HG03135 (cell line): ENCODE data around the gene PEAK1.
A peak's percentile ranks its signal among the peaks of the same experiment; 100 is the strongest.

Experiments used
- ATAC-seq: cut with Tn5 transposase; IDR thresholded peaks from one replicate; pipeline ENCODE4 v1.9.1; 2021; ENCODE audit warnings: mild to moderate bottlenecking, moderate library complexity; ENCODE audit not compliant: unreplicated experiment

PEAK1 gene, protein sequence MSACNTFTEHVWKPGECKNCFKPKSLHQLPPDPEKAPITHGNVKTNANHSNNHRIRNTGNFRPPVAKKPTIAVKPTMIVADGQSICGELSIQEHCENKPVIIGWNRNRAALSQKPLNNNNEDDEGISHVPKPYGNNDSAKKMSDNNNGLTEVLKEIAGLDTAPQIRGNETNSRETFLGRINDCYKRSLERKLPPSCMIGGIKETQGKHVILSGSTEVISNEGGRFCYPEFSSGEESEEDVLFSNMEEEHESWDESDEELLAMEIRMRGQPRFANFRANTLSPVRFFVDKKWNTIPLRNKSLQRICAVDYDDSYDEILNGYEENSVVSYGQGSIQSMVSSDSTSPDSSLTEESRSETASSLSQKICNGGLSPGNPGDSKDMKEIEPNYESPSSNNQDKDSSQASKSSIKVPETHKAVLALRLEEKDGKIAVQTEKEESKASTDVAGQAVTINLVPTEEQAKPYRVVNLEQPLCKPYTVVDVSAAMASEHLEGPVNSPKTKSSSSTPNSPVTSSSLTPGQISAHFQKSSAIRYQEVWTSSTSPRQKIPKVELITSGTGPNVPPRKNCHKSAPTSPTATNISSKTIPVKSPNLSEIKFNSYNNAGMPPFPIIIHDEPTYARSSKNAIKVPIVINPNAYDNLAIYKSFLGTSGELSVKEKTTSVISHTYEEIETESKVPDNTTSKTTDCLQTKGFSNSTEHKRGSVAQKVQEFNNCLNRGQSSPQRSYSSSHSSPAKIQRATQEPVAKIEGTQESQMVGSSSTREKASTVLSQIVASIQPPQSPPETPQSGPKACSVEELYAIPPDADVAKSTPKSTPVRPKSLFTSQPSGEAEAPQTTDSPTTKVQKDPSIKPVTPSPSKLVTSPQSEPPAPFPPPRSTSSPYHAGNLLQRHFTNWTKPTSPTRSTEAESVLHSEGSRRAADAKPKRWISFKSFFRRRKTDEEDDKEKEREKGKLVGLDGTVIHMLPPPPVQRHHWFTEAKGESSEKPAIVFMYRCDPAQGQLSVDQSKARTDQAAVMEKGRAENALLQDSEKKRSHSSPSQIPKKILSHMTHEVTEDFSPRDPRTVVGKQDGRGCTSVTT (N-terminal part only)

DNA sequence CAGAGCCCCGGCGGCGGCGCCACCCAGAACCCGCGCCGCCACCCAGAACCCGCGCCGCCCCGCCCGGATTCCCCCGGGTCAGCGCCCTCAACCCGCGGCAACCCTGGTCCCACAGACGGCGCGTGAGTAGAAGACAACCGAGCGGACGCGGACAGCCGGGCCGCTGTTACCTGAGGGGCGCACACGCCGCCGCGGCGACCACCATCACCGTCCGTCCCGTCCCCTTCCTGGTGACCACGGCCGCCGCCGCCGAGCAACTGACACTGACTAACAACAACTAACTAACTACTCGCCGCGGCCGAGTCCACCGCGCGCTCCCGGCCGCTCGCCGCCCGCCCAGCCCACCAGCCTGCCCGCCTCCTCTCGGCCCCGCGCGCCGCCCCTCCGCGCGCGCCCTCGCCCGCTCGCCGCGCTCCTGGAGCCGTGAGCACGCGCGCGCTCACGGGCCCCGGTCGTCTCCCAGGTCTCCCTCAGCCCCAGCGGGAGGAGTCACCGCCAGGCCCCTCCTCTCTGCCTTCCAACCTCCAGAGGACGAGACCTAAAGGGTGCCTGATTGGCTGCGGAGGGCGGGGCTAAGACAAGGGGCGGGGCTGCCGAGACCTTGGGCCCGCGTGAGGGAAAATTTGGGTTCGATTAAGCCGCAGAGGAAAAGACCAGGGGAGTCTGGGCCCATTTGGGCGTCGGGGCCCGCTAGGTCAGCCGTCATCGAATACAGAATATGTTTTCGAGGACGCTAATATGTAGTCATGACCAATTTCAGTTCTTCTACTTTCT is at the start of gene PEAK1:
Gene PEAK1 (minus strand): TSS at position 269 of the 774 bp plus-strand sequence. CDS start 238,178 bp downstream, outside the sequence.
- ATAC-seq: peak; percentile 89

DNA sequence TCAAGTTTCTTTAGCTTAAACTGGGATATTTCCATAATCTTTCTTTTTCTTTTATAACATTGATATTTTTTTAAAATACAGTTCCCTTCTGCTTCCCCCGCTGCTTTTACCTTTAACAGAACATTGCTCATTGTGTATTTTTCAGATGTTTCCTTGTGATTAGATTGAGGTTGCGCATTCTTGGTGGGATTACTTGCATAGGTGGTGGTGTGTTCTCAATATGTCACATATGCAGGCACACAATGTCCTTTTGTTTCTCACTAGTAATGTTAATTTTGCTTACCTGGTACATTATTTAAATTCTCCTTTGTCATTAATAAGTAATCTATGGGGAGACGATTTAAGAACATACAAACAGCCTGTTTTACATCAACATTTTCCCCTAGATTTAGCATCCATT is 49.0 kb upstream of the PEAK1 start:
- no peak for ATAC-seq

DNA sequence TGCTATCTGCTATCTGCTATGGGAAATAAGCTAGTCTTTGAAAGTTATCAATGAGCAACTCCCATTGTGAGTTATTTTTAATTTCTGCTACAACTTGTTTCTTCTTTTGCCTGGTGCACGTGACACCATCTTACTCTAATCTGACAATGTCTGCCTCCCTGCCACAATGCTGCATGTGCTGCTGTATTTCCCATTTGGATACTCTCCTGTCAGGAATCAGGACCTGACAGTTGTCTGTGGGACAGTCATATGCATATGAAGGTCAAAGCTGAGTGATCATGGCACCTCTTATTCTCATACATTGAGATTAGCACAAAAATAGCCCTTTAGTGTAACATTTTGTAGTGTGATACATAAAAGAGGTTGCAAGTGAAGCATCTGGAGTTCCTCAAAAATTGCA is 46.6 kb upstream of the PEAK1 start:
- no peak for ATAC-seq

DNA sequence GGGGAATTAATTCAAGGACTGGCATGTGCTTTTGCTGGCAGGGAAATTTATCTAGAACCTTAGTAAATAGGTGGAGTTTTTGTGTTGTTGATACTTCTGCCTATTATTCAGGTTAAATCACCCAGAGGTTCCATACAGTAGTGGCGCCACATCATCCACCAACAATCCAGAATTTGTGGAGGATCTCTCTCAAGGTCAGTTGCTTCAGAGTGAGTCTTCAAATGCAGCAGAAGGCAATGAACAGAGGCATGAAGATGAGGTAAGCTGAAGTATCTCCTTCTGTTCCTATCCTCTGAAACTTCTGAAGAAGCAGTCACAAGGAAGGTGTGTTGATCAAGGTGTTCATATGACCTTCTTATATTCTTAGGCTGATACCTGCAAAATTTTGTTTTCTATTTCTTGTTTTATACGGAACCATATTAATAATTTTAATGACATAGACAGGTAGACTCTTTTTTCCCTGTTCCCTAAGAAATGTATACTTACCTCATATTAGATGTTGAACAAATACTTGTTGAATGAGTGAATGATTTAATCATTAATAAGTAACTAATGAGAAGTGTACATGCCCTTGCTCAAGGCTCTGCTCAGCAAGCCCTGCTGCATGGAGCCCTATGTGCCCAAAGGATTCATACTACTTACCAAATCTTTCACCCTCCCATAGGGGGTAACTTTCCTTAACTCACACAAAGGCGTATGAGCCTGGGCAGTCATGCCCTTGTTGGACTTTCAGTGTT is 44.4 kb upstream of the PEAK1 start:
- ATAC-seq: no peak

DNA sequence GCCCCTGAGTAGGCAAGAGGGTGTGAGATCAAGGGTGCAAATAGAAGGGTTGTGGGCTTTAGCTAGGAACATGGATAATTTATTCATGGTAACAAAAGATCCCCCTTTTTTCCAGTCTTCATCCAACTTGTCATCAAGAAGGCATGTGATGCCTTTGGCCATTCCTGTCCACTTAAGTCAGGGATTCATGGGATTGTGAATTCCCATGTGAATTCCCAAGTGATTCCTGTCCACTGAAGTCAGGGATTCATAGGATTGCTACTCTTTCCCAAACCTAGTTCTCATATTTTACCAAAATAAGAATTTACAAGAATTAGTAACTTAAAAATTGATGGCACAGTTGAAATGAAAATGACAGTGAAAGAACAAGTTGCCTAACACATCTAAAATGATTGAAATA is 41.6 kb upstream of the PEAK1 start:
- no peak for ATAC-seq

DNA sequence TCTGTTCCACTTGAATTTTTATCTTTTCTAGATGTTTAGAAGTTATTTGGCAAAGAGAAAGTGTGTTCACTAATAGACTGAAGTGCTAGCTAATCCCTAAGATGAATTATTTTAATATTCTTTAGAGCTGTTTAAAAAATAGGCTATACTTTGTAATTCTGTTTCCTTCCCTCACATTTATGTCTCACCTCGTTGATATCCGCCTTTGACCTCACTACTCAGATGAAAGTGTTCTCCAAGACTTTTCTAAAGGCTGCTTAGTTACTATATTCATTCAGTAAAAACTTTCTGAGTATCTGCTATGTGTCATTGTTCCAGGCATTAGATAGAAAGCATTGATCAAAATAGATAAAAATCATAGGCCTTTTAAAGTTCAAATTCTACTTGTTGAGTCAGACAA is 39.1 kb upstream of the PEAK1 start:
- ATAC-seq: no peak

DNA sequence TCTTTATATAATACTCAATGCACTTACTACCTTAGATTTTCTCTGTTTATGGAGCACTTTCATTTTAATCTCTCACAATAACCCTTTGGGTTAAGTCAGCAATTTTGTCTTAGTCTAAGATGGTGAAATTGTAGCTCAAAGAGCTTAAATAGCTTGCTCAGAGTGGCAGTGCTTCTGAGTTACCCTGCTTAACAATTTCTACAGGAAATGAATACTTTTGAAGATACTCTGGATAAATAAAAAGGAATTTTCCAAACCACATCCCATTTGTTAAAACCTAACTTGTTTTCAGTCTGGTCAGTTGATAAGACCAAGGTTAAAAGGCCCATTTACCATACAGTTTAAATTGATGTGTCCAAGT is 38.0 kb upstream of the PEAK1 start:
- ATAC-seq: no peak

DNA sequence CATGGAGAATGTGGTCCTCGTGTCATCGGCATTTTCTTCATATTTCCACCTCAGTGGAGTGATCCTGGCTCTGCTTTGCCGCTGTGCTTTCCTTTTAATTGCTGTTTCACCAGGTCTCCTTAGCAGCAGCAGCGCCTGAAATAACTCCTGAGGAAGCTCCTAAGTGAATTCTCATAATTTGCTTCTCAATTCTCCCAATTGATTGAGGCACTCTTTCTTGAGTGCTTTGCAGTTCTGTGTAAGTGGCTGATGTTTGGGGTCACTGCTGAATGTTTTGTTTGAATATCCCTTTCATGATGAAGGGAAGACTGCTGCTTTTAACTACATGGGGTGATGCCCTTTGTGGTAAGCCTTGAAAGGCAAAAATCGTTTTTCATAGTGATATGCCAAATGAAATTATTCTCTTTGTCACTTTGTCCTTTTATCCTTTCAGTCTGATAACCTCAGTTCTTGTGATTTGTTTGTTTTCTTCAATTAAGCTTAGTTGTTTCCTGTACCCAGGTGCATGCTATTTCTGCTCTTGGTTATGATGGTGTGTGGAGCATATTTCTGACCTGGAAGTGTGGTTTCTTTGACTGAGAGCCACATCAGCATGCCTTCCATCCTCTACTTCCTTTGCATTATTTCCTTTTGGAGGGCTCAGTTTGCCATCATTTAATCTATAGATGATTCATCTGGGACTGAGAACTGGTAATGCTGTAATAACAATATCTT is 37.4 kb upstream of the PEAK1 start:
- no peak for ATAC-seq

DNA sequence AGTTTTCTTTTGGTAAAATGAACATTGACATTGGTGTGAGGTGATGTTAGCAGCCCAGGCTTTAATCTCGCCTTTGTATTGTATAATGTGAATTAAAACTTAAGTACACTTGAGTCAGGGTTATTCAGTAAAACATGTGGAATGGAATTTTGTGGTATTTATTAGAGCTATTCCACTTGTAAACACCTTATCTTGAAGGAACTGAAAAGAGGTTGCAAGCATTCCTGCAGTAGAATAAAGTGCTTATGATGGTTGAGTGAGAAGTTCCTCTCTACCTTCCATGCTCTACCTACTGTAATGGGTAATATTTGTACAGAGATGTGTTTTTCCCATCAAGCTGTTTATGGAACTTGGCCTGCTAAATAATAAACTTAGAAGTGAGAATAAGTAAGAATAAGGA is 36.8 kb upstream of the PEAK1 start:
- no peak for ATAC-seq

DNA sequence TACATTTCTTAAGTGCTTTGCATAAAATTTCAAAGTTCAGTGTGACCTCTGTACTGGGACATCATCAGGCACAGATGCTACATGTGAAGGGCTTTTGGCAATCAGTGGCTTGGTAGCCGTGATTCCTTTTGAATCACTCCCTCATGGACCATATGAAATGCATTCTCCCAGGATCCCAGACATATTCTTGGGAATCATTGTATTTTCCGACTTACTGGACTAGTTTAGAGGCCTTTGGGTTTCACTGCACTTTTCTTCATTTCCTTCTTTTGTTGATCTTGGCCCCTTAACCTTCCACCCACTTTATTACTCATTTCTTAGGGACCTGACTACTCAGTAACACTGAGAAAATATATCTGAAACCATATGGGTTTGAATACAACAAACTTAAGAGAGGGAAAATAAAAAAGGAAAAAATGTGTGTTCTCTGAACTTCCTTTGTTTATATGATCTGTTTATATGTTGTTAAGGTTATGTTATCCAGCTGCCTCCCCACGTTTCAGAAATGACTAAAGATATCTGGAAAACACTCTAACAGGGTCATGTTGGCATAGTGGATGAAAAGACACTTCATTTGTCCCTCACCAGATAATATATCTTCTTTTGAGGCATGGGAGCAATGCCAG is 35.9 kb upstream of the PEAK1 start:
- no peak for ATAC-seq

DNA sequence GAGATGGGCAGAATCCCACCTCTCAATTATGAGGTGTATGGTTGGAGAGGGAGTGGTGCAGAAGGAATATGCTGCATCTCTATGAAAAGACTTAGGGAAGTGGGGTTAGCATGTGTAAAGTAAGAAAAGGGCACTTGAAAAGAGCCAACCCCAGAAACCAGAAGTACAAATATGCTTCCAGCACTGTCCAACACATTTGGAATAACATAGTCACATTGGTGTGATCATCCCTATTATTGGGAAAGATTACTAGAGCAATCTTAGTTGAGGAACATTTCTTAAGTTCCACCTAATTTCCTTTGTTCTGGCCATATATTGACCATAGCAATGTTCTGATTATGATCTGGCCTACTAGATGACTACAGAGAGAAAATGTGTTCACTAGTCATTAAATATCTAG is 35.0 kb upstream of the PEAK1 start:
- no peak for ATAC-seq

DNA sequence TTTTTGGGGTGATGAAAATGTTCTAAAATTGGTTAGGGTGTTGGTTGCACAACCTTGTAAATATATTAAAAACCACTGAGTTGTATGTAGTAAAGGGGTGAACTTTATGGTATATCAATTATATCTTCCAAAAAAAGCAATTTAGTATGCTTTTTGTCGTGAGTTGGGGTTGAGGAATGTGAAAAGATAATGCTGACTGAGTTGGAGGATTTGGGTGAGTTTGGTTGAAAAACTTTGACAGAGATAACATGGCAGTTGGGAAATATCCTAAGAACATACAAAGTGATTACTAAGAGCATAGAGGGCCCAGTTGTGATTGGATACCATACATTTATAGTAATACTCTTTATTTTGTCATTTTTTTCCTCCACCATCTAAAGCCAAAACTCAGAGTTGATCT is 34.4 kb upstream of the PEAK1 start:
- no peak for ATAC-seq

DNA sequence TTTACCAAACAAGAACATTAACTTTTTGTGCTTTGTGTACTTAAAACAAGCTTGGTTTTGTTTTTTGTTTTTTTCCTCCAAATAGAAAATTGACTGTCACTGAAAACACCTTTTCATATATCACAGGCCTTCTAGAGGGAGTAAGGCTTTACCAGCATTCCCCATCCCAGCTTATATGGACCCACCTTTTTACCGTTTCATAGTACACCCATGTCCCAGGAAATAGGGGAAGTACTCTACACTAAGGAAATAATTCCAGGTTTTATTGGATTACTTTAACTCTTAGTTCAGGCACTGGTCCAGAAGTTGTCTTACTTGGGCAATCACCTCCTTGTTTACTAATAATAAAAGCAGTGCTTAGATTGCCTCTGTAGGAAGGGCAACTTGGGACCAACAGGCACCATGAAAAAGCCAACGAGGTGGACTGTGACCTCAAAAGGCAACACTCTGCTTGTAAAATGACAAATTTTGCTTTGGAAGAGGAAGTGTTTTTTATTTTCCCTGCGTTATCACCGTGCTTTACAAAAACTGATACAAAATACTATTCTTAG is 27.0 kb upstream of the PEAK1 start:
- no peak for ATAC-seq

DNA sequence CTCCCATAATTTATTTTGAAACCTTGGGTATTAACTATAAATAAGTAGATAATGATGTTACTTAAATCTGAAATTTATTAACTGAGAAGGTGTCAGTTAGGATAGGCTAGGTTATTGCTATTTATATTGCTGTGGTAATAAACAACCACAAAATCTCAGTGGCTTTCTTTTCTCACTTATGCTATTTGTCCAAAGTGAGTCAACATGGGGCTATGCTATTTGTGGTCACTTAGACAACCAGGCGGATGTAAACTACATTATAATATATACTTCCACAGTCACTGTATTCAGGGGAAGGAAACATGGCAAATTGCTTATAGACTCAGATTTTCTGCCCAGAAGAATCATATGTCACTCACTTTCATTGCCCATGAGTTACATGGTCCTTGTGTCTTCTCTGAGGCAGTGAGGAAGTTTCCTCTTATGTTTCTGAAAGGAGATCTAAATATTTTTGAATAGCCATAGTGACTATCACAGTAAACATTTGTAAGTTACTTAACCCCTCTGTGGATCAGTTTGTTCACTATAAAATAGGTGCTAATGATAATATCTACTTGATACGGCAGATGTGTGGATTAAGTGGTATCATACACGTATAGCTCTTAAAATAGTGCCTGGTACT is 20.6 kb upstream of the PEAK1 start:
- peak; percentile 85 for ATAC-seq

DNA sequence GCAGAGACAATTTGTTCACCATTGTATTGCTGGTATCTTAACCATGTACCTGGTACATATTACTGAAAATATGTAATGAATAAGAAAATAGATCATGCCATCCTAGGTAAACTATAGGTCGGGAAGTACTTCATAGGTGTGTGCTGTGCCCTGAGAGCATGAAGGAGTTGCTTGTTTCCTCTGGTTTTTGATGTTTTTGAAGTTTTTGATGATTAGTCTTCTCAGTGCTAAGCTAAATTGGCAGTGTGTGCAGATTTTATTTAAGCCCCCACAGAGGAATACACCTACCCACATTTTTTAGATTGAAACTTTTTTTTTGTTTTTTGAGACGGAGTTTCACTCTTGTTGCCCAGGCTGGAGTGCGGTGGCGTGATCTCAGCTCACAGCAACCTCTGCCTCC is 17.4 kb upstream of the PEAK1 start:
- ATAC-seq: no peak

DNA sequence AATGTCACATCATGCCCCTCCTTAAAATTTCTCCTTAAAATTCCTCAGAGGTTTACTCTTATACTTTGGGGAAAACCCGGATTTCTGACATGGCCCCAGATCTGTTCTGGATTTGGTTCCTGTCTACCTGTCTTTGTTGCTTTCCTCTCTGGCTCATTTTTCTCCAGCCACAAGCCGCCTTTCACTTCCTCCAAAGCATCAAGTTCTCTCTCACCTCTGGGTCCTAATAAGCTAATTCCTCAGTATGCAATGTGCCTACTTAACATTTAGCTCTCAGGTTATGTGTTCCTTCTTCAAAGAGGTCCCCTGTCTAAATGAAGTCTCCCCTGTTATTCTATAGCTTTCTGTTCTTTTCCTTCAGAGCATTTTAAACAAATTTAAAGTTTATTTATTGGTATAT is 16.9 kb upstream of the PEAK1 start:
- ATAC-seq: no peak

DNA sequence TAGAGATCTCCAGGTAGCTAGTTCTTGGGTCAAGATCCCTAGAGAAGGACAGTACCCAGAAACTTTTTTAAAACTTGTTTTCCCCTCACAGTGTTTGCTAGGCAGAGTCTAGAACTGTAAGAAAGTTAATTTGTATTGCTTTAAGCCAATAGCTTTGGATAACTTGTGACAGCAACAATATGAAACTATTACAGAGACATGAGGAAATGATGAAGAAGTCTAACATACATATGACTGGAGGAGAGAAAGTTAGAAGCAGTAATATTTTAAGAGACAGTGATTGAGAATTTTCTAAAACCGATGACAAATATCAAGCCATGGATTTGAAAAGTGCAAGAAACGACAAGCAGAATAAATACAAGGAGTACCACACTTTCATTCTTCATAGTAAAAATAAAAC is 10.7 kb upstream of the PEAK1 start:
- no peak for ATAC-seq

DNA sequence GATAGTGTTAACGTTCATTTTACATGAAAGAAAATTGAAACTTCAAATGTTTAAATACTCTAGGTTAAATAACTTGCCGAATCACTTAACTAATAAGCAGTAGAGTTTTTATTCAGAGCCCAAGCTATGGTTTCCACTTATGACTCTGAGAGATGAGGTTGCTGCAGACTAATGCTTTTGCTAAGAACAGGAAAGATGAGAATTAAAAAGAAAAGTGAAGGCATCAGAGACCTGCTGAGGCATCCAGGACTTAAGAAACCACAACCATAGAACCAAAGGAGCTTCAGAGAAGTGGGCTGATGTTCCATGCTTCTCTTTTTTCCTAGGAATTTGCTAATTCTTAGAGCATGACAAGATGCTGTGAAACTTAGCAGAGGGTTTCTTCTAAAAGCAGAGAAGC is 10.3 kb upstream of the PEAK1 start:
- no peak for ATAC-seq

DNA sequence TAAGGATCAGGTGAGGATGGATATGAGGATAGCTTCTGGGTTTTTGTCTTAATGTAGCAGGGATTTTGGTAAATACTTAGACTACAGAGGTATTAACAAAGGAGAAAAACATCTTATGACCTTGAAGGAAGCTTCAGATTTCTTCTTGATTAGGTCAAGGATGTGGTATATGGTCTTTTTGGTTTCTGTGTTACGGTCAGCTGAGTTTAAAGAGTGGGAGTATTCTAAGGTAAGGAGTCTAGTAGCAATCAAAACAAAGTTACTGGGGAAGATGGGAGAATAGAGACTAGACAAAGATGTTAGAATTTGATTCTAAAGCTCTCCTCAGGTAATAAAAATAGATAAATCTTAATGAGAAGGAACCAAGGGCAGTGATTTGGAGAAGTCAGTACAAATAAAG is 7.0 kb upstream of the PEAK1 start:
- no peak for ATAC-seq
